Fibroblast of lung (primary cell): ENCODE results near the gene SGCA.

Experiments
- EZH2 ChIP-seq: IDR thresholded peaks from 2 replicates; pipeline ENCODE4 v1.5.1; 2012; ENCODE audit warnings: low read length, control low read depth, mild to moderate bottlenecking; ENCODE audit errors: missing control alignments
- TF ChIP-seq, protein P1 (sequence below), 2 donors: IDR thresholded peaks in 1 of 2; conservative IDR thresholded peaks in 1 of 2; 1 replicate in 1 of 2; 2 replicates in 1 of 2; pipeline ENCODE4 v1.5.1; 2011 to 2012; ENCODE audit warnings: low read length in 2 of 2, control low read depth in 1 of 2, inconsistent platforms in 1 of 2, low read depth in 1 of 2, mild to moderate bottlenecking in 1 of 2

DNA sequence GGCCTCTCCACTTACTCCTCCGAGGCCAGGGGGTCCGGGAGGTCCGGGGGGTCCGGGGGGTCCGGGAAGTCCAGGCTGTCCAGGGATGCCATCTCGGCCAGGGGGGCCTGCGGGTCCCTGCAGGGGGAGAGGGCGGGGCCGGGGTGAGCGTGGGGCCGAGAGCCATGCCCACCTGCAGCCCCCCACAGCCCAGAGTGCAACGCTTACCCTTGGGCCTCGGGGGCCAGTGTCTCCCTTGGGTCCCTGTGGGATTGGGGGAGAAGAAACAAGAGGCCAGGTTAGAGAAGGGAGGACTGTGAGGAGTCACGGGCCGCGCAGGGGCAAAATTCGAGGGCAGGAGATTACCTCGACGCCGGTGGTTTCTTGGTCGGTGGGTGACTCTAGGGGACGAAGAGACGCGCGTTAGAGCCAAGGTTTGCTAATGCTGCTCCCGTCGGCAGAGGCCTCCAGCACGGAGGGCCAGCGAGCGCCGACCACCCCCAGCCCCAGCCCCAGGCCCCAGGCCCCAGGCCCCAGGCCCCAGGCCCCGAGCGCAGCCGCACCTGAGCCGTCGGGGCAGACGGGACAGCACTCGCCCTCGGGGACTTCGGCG, 33.5 kb downstream of the SGCA start:
- TF ChIP-seq, protein P1, sequence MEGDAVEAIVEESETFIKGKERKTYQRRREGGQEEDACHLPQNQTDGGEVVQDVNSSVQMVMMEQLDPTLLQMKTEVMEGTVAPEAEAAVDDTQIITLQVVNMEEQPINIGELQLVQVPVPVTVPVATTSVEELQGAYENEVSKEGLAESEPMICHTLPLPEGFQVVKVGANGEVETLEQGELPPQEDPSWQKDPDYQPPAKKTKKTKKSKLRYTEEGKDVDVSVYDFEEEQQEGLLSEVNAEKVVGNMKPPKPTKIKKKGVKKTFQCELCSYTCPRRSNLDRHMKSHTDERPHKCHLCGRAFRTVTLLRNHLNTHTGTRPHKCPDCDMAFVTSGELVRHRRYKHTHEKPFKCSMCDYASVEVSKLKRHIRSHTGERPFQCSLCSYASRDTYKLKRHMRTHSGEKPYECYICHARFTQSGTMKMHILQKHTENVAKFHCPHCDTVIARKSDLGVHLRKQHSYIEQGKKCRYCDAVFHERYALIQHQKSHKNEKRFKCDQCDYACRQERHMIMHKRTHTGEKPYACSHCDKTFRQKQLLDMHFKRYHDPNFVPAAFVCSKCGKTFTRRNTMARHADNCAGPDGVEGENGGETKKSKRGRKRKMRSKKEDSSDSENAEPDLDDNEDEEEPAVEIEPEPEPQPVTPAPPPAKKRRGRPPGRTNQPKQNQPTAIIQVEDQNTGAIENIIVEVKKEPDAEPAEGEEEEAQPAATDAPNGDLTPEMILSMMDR (conservative IDR thresholded peaks at IDR 0.05 in 1 of 2, IDR thresholded peaks at IDR 0.05 in 1 of 2; ENCODE audit: low read depth in 1 of 2, low read length in 2 of 2) = no peak
- TF ChIP-seq EZH2 = no peak
